HG02973 (cell line): Measurements from ENCODE around the gene BTBD19.
"Not testable (repeated sequence)": the region's sequence is repeated elsewhere in the genome, so short reads cannot be mapped to it uniquely, and the experiment has no call there.

ENCODE experiments used
- ATAC-seq: cut with Tn5 transposase; IDR thresholded peaks from one replicate; pipeline ENCODE4 v1.9.1; 2021; ENCODE audit warnings: moderate library complexity; ENCODE audit not compliant: unreplicated experiment

Gene BTBD19

GRCh38 chr1:44786841-44787426 lies 21.4 kb upstream of the BTBD19 start:
- ATAC-seq, result no peak

- ATAC-seq, result no peak
Measured at GRCh38 chr1:44787506-44787905, 20.8 kb upstream of the BTBD19 start.

GRCh38 chr1:44788120-44788860 lies 20.0 kb upstream of the BTBD19 start, which contains the start of gene BEST4:
Gene BEST4 (minus strand): TSS chr1:44788170. CDS start chr1:44787705, 465 bp downstream.
- no peak for ATAC-seq

GRCh38 chr1:44790968-44791801 lies 17.1 kb upstream of the BTBD19 start:
- no peak for ATAC-seq

GRCh38 chr1:44792736-44793502 lies 15.4 kb upstream of the BTBD19 start:
- ATAC-seq, result no peak

GRCh38 chr1:44797886-44798285 lies 10.4 kb upstream of the BTBD19 start:
- not testable (repeated sequence) for ATAC-seq

GRCh38 chr1:44798481-44799365 lies 9.6 kb upstream of the BTBD19 start:
- no peak for ATAC-seq

GRCh38 chr1:44799770-44800584 lies 8.3 kb upstream of the BTBD19 start, which contains the start of gene PLK3:
Gene PLK3 (plus strand): TSS chr1:44800377. CDS start chr1:44800464, 87 bp downstream.
- peak; percentile 73 for ATAC-seq

- no peak for ATAC-seq
Measured at GRCh38 chr1:44801491-44802305, 6.6 kb upstream of the BTBD19 start.

- no peak for ATAC-seq
Measured at GRCh38 chr1:44802306-44803061, 5.8 kb upstream of the BTBD19 start.

- no peak for ATAC-seq
Measured at GRCh38 chr1:44803062-44803311, 5.3 kb upstream of the BTBD19 start.

- no peak for ATAC-seq
Measured at GRCh38 chr1:44803312-44804095, 4.8 kb upstream of the BTBD19 start.

GRCh38 chr1:44805311-44806024 lies 2.9 kb upstream of the BTBD19 start:
- no peak for ATAC-seq

- no peak for ATAC-seq
Measured at GRCh38 chr1:44806025-44806703, 2.2 kb upstream of the BTBD19 start.

GRCh38 chr1:44806704-44807363 lies 1.5 kb upstream of the BTBD19 start, which contains the start of gene DYNLT4:
Gene DYNLT4 (minus strand): TSS chr1:44807351. CDS start chr1:44806668, 683 bp downstream.
- no peak for ATAC-seq
